ENCODE measurements around the gene PPM1D. TPM values are rescaled to one million over a fixed set of nuclear protein-coding genes. Genes with fewer than 3 reads are reported as not detected.

PPM1D gene
- total and polyA plus RNA-seq, 10 donors = 2.7 to 19.8 (median 16.1) TPM

GRCh38 chr17:60630352-60630751 lies 30.4 kb downstream of the PPM1D start:
- 78 to 85% (median 81%) methylated on average over 5 of the region's 5 CpGs for WGBS, 5 donors
- DNase-seq = no peak
- peaks cover 0 to 80% (median 15%) of the 10 kb centered on the region in 6 donors for H3K36me3 ChIP-seq
- peaks cover 0 to 4% (median 0%) of the 10 kb centered on the region in 6 donors for H3K4me1 ChIP-seq
- H3K4me3 ChIP-seq = no peak overlapping the region
- H3K27me3 ChIP-seq (replicated peaks in 1 of 7) = no peaks in the 10 kb centered on the region
- no peaks in the 10 kb centered on the region for H3K9me3 ChIP-seq
- intact Hi-C loops (cut with DNase I; ENCODE audit: low total_unique reads) = no loop called here
- no peak for TF ChIP-seq CTCF (IDR thresholded peaks at IDR 0.05 in 8 of 11, conservative IDR thresholded peaks at IDR 0.05 in 3 of 11)
- TF ChIP-seq POLR2AphosphoS5 (IDR thresholded peaks at IDR 0.05) = no peak
- TF ChIP-seq POLR2A (IDR thresholded peaks at IDR 0.05) = no peak
- H3K27ac ChIP-seq = peak overlapping the region in 5 of 8 donors; percentile 19 to 41 (median 29)

- H3K36me3 ChIP-seq = peaks cover 0 to 80% (median 22%) of the 10 kb centered on the region in 6 donors
- DNase-seq = no peak
- intact Hi-C loops (cut with DNase I; ENCODE audit: low total_unique reads) = no loop called here
- peak overlapping the region in 4 of 8 donors; percentile 19 to 41 (median 30) for H3K27ac ChIP-seq
- peaks cover 0 to 4% (median 0%) of the 10 kb centered on the region in 6 donors for H3K4me1 ChIP-seq
- no peak for TF ChIP-seq CTCF (IDR thresholded peaks at IDR 0.05 in 8 of 11, conservative IDR thresholded peaks at IDR 0.05 in 3 of 11)
- TF ChIP-seq POLR2AphosphoS5 (IDR thresholded peaks at IDR 0.05) = no peak
- no peak for TF ChIP-seq POLR2A (IDR thresholded peaks at IDR 0.05)
- no peak overlapping the region for H3K4me3 ChIP-seq
- H3K27me3 ChIP-seq (replicated peaks in 1 of 7) = no peaks in the 10 kb centered on the region
- WGBS, 5 donors = 88 to 95% (median 91%) methylated on average over 6 of the region's 6 CpGs
- no peaks in the 10 kb centered on the region for H3K9me3 ChIP-seq
Observed at GRCh38 chr17:60631119-60631518, 31.1 kb downstream of the PPM1D start.

GRCh38 chr17:60637683-60638082 lies 37.7 kb downstream of the PPM1D start:
- DNase-seq = no peak
- Histone ChIP-seq H3K36me3 (peaks cover 0 to 81% (median 31%) of the 10 kb centered on the region in 6 donors), H3K9me3 (no peaks in the 10 kb centered on the region), H3K4me3 (no peak overlapping the region), H3K27ac (no peak overlapping the region), H3K4me1 (peaks cover 0 to 18% (median 3%) of the 10 kb centered on the region in 6 donors), H3K27me3 (replicated peaks in 1 of 7) (no peaks in the 10 kb centered on the region)
- 91 to 96% (median 94%) methylated on average over 2 of the region's 2 CpGs for WGBS, 5 donors
- TF ChIP-seq POLR2AphosphoS5 (IDR thresholded peaks at IDR 0.05) (no peak), CTCF (IDR thresholded peaks at IDR 0.05 in 8 of 11, conservative IDR thresholded peaks at IDR 0.05 in 3 of 11) (no peak), POLR2A (IDR thresholded peaks at IDR 0.05) (no peak)
- intact Hi-C loops (cut with DNase I; ENCODE audit: low total_unique reads) = no loop called here

GRCh38 chr17:60639019-60639330 lies 39.0 kb downstream of the PPM1D start:
- Histone ChIP-seq H3K9me3 (no peaks in the 10 kb centered on the region), H3K27me3 (replicated peaks in 1 of 7) (no peaks in the 10 kb centered on the region), H3K4me3 (no peak overlapping the region), H3K4me1 (peaks cover 0 to 18% (median 3%) of the 10 kb centered on the region in 6 donors), H3K27ac (no peak overlapping the region), H3K36me3 (peaks cover 0 to 76% (median 29%) of the 10 kb centered on the region in 6 donors)
- no peak for DNase-seq
- intact Hi-C loops (cut with DNase I; ENCODE audit: low total_unique reads) = no loop called here
- 76 to 88% (median 85%) methylated on average over 4 of the region's 4 CpGs for WGBS, 5 donors
- no peak for TF ChIP-seq POLR2AphosphoS5 (IDR thresholded peaks at IDR 0.05)
- peak in 2 of 11 experiments; percentile 31 to 39 for TF ChIP-seq CTCF (IDR thresholded peaks at IDR 0.05 in 8 of 11, conservative IDR thresholded peaks at IDR 0.05 in 3 of 11)
- no peak for TF ChIP-seq POLR2A (IDR thresholded peaks at IDR 0.05)
